LHCN-M2 (cell line): ENCODE measurements around the gene KCNJ8. TPM values are rescaled to one million over a fixed set of nuclear protein-coding genes. Genes with fewer than 3 reads are reported as not detected.

Experiments
- DNase-seq: peaks from one replicate; pipeline ENCODE4 v3.0.0-alpha.2; 2012; ENCODE audit warnings: low read depth
- total RNA-seq: library from RNA; depleted of rRNA; stranded (reverse); fragments of >200 nt; gene quantifications from 2 replicates; pipeline ENCODE4 v1.2.3, GENCODE V29; 2014; rRNA removed

KCNJ8 gene
- total RNA-seq, 1 experiment from 2014 or later = 0.11 TPM

DNA sequence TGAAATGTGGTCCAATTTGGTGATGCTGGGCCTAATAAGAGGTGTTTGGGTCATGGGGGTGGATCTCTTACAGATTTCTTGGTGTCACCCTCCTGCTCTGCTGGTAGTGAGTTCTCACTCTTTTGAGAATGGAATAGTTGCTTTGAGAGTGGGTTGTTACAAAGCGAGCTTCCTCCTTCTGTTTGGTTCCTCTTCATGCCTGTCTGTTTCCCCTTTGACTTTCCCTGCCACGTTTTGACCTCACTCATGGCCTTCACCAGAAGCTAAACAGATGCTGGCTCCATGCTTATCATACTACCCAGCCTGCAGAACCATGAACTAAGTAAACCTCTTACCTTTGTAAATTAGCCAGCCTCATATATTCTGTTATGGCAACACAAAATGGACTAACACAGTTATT is 59.1 kb downstream of the KCNJ8 start:
- DNase-seq = no peak

Other genes with a start within 250 kb of the KCNJ8 start
- 2.1 and 3.1 TPM in 2 replicates for gene SPX, start 248.4 kb downstream of the KCNJ8 start, total RNA-seq
- 0.06 TPM in 1 of 2 replicates, not detected in the other for gene GYS2, start 169.9 kb downstream of the KCNJ8 start, total RNA-seq
- 731 and 832 TPM in 2 replicates for gene LDHB, start 116.9 kb downstream of the KCNJ8 start, total RNA-seq
- 0.23 and 0.26 TPM in 2 replicates for gene ABCC9, start 166.7 kb upstream of the KCNJ8 start, total RNA-seq